Kidney (tissue), 14 donors: ENCODE measurements around the gene MOGAT2. TPM values are rescaled to one million over a fixed set of nuclear protein-coding genes. Genes with fewer than 3 reads are reported as not detected.
A peak's percentile ranks its signal among the peaks of the same experiment; 100 is the strongest.

Source experiments
- DNase-seq, 5 donors: peaks; one replicate each; pipeline ENCODE4 v3.0.0-alpha.2; 2013 to 2020
- FAIRE-seq: peaks from 2 replicates; lab custom pipeline; 2012; peaks lifted over from hg19 to GRCh38; lab: Jason Lieb, UNC
- H3K27ac ChIP-seq, 2 donors: one replicate each; pipeline ENCODE4 v1.7.0; 2013; ENCODE audit warnings: low read depth in 2 of 2, low read length in 2 of 2, inconsistent platforms in 1 of 2
- H3K27me3 ChIP-seq: one replicate; pipeline ENCODE4 v1.7.1; 2013; ENCODE audit warnings: low read length, inconsistent platforms; ENCODE audit not compliant: control insufficient read depth, insufficient read depth
- H3K36me3 ChIP-seq, 3 donors: one replicate each; pipeline versions ENCODE4 v1.7.0 to v1.7.1; 2013; ENCODE audit warnings: low read length in 3 of 3, control low read depth in 1 of 3, inconsistent platforms in 1 of 3; ENCODE audit not compliant: insufficient read depth in 3 of 3, control insufficient read depth in 2 of 3
- H3K4me1 ChIP-seq, 3 donors: one replicate each; pipeline versions ENCODE4 v1.7.0 to v1.7.1; 2013; ENCODE audit warnings: low read length in 3 of 3, inconsistent platforms in 1 of 3, low read depth in 1 of 3; ENCODE audit not compliant: control insufficient read depth in 2 of 3, insufficient read depth in 2 of 3
- H3K4me3 ChIP-seq, 3 donors: one replicate each; pipeline versions ENCODE4 v1.7.0 to v1.8.1; 2013; ENCODE audit warnings: low read length in 3 of 3, control low read depth in 1 of 3, inconsistent platforms in 1 of 3
- H3K9ac ChIP-seq, 3 donors: one replicate each; pipeline versions ENCODE4 v1.7.0 to v1.7.1; 2013; ENCODE audit warnings: low read length in 3 of 3, control low read depth in 1 of 3, inconsistent platforms in 1 of 3
- H3K9me3 ChIP-seq, 3 donors: one replicate each; pipeline versions ENCODE4 v1.7.0 to v1.7.1; 2013; ENCODE audit warnings: low read length in 3 of 3, control low read depth in 1 of 3, inconsistent platforms in 1 of 3; ENCODE audit not compliant: control insufficient read depth in 2 of 3, insufficient read depth in 1 of 3
- intact Hi-C: fragments of 100-400 bp; cut with DNase I; formaldehyde crosslinking; loops from one replicate; pipeline ENCODE4 v1.11.1; 2022
- polyA plus RNA-seq: library from polyadenylated mRNA; stranded (reverse); fragments of 350-450 nt; fragmentation: Illumina TruSeq; extraction: RNeasy Lipid Tissue Mini Kit (QIAGEN cat#74804); gene quantifications from one replicate; pipeline ENCODE4 v1.2.3, GENCODE V29; 2014; ENCODE audit warnings: low read depth, low replicate concordance; ENCODE audit not compliant: insufficient read depth
- total RNA-seq: library from RNA; stranded (reverse); fragmentation: NEBNext Ultra II Directional; extraction: Animal tissue kit (Norgen Biotek cat#: 25700); gene quantifications from one replicate; pipeline ENCODE4 v1.2.1, GENCODE V29; 2021
- TF ChIP-seq, protein P1 (sequence below): IDR thresholded peaks from 3 replicates; pipeline ENCODE4 v1.5.1; 2012; ENCODE audit warnings: mild to moderate bottlenecking, moderate library complexity, borderline replicate concordance; ENCODE audit not compliant: insufficient read depth; ENCODE audit errors: extremely low read depth
- donor health status: control.
- donor health status: control.
- donor health status: control.
- donor health status: control.
- donor health status: control.
- donor health status: DM: yes; HTN: yes; CAD: no.
- donor health status: Normal renal cell carcinoma (clear cell type).

Gene MOGAT2
- total and polyA plus RNA-seq, 2 donors from 2014 or later = 1.1 TPM; not detected in 1

DNA sequence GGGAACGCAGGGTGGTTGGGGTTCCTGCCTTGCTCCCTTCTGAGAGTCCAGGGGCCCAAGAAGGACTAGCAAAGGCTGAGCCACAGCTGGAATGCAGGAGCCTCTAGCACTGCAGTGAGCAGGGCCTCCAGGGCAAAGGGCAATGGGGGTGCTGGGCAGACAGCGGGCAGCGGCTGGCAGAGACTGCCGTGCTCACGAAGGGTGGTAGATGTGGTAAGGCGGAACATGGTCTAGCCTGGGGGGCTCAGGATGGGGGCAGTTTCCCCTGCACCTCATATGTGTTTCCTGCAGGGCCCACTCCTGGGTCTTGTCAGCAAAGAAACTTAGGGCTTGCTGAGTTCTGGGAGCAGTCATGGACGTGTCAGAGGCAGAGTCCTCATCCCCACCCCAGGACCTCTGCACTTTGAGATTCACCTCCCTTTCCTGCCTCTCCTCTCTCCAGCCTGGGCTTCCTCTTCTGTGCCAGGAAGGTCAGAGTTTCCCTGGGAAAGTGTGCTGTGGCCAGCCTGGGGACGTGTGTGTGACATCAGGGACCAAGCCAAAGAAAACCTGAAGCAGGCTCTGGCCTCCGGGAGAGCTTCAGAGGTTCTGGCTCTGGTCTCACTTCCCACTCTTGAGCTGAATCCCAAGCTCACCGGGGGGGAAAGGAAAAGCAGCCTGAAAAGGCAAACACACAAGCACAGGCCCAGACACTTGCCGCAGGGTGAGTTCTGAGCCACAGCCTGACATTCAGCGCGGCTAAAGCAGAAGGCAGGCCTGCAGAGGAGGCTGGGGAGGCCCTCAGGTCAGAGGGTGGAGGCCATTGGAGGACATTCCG is 4.4 kb downstream of the MOGAT2 start:
- no peaks in the 10 kb centered on the region for H3K36me3 ChIP-seq
- intact Hi-C loops = no loop called here
- peaks cover 0 to 4% (median 0%) of the 10 kb centered on the region in 3 donors for H3K4me1 ChIP-seq
- TF ChIP-seq, protein P1, sequence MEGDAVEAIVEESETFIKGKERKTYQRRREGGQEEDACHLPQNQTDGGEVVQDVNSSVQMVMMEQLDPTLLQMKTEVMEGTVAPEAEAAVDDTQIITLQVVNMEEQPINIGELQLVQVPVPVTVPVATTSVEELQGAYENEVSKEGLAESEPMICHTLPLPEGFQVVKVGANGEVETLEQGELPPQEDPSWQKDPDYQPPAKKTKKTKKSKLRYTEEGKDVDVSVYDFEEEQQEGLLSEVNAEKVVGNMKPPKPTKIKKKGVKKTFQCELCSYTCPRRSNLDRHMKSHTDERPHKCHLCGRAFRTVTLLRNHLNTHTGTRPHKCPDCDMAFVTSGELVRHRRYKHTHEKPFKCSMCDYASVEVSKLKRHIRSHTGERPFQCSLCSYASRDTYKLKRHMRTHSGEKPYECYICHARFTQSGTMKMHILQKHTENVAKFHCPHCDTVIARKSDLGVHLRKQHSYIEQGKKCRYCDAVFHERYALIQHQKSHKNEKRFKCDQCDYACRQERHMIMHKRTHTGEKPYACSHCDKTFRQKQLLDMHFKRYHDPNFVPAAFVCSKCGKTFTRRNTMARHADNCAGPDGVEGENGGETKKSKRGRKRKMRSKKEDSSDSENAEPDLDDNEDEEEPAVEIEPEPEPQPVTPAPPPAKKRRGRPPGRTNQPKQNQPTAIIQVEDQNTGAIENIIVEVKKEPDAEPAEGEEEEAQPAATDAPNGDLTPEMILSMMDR = no peak
- H3K4me3 ChIP-seq = no peak overlapping the region
- FAIRE-seq = no peak
- H3K9ac ChIP-seq = no peak overlapping the region
- no peak overlapping the region for H3K27ac ChIP-seq
- H3K9me3 ChIP-seq = no peaks in the 10 kb centered on the region
- peak in 1 of 5 donors; percentile 28 for DNase-seq
- no peaks in the 10 kb centered on the region for H3K27me3 ChIP-seq

DNA sequence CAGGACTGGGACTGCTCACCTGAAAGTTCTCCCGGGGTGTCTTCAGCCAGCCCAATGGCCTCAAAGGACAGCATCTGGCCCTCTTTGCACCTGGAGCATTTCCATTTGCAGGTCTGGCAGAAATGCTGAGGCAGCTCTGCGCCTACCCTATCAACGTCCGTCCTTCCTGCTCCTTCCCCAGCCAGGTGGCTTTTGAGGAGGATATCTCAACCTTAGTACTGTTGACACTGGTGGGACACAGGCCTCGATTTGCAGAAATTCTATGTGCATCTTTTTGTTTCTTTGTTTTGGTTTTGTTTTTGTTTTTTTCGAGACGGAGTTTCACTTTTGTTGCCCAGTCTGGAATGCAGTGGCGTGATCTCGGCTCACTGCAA is 5.0 kb downstream of the MOGAT2 start:
- Histone ChIP-seq H3K27me3 (no peaks in the 10 kb centered on the region), H3K9ac (no peak overlapping the region), H3K4me3 (no peak overlapping the region), H3K4me1 (peaks cover 0 to 4% (median 0%) of the 10 kb centered on the region in 3 donors), H3K27ac (no peak overlapping the region), H3K36me3 (no peaks in the 10 kb centered on the region), H3K9me3 (no peaks in the 10 kb centered on the region)
- intact Hi-C loops = no loop called here
- DNase-seq = no peak
- no peak for FAIRE-seq
- TF ChIP-seq, protein P1 = no peak

- TF ChIP-seq, protein P1 = no peak
- DNase-seq = no peak
- Histone ChIP-seq H3K27ac (no peak overlapping the region), H3K4me3 (no peak overlapping the region), H3K9ac (no peak overlapping the region), H3K9me3 (no peaks in the 10 kb centered on the region), H3K27me3 (no peaks in the 10 kb centered on the region), H3K36me3 (no peaks in the 10 kb centered on the region), H3K4me1 (peaks cover 0 to 4% (median 0%) of the 10 kb centered on the region in 3 donors)
- no peak for FAIRE-seq
- intact Hi-C loops = no loop called here
These were observed 8.1 kb downstream of the MOGAT2 start for GRCh38 chr11:75725547-75726320.
